GM12865 (cell line): Measurements from ENCODE around the gene CHD6.

Source experiments
- DNase-seq: peaks from one replicate; pipeline ENCODE4 v3.0.0; 2010; ENCODE audit warnings: low read depth
- H3K4me3 ChIP-seq: 2 replicates; pipeline ENCODE4 v1.5.1; 2011; ENCODE audit warnings: mild to moderate bottlenecking, low read depth, low read length, control low read depth
- CTCF ChIP-seq: IDR thresholded peaks from 2 replicates; pipeline ENCODE4 v1.5.1; 2011; ENCODE audit warnings: low read length, control low read depth, low read depth, inconsistent platforms; ENCODE audit not compliant: insufficient read depth; ENCODE audit errors: missing control alignments

The CHD6 gene

GRCh38 chr20:41563087-41563486 lies 55.1 kb downstream of the CHD6 start:
- H3K4me3 ChIP-seq = no peak overlapping the region
- TF ChIP-seq CTCF = no peak
- peak; percentile 4 for DNase-seq

GRCh38 chr20:41560970-41561369 lies 57.2 kb downstream of the CHD6 start:
- H3K4me3 ChIP-seq = no peak overlapping the region
- no peak for TF ChIP-seq CTCF
- peak; percentile 4 for DNase-seq

GRCh38 chr20:41559658-41560057 lies 58.5 kb downstream of the CHD6 start:
- TF ChIP-seq CTCF = no peak

GRCh38 chr20:41553142-41553879 lies 64.9 kb downstream of the CHD6 start:
- H3K4me3 ChIP-seq = no peak overlapping the region
- peak; percentile 9 for DNase-seq
- no peak for TF ChIP-seq CTCF

More at GRCh38 chr20:41559658-41560057, 58.5 kb downstream of the CHD6 start:
- DNase-seq = no peak
- H3K4me3 ChIP-seq = no peak overlapping the region

- no peak for TF ChIP-seq CTCF
Measured at GRCh38 chr20:41552295-41553068, 65.7 kb downstream of the CHD6 start.

GRCh38 chr20:41551011-41551705 lies 67.0 kb downstream of the CHD6 start:
- H3K4me3 ChIP-seq = no peak overlapping the region
- no peak for DNase-seq
- no peak for TF ChIP-seq CTCF

More at GRCh38 chr20:41552295-41553068, 65.7 kb downstream of the CHD6 start:
- no peak for DNase-seq
- no peak overlapping the region for H3K4me3 ChIP-seq
